H9 (cell line): ENCODE measurements around the gene ABCD3. TPM values are rescaled to one million over a fixed set of nuclear protein-coding genes. Genes with fewer than 3 reads are reported as not detected.

Experiments
- DNase-seq: peaks from one replicate; pipeline ENCODE4 v3.0.0-alpha.2; 2017
- H2AFZ ChIP-seq: one replicate; pipeline ENCODE4 v1.6.1; 2013; ENCODE audit warnings: mild to moderate bottlenecking, low read length, control low read depth, moderate library complexity
- H2AK5ac ChIP-seq: 2 replicates; pipeline ENCODE4 v1.6.1; 2013; ENCODE audit warnings: low read length, control low read depth, mixed read lengths; ENCODE audit not compliant: insufficient read length
- H2BK120ac ChIP-seq: one replicate; pipeline ENCODE4 v1.6.1; 2013; ENCODE audit warnings: low read depth, mild to moderate bottlenecking, low read length, control low read depth, inconsistent platforms; ENCODE audit not compliant: poor library complexity, severe bottlenecking
- H2BK12ac ChIP-seq: 2 replicates; pipeline ENCODE4 v1.6.1; 2013; ENCODE audit warnings: low read length, control low read depth, mixed read lengths, low read depth; ENCODE audit not compliant: insufficient read length
- H2BK15ac ChIP-seq: 2 replicates; pipeline ENCODE4 v1.6.1; 2013; ENCODE audit warnings: low read depth, low read length, control low read depth
- H2BK20ac ChIP-seq: one replicate; pipeline ENCODE4 v1.6.1; 2013; ENCODE audit warnings: low read depth, mild to moderate bottlenecking, low read length, control low read depth, inconsistent platforms; ENCODE audit not compliant: poor library complexity, severe bottlenecking
- H2BK5ac ChIP-seq: 2 replicates; pipeline ENCODE4 v1.6.1; 2013; ENCODE audit warnings: low read length, control low read depth, mixed read lengths; ENCODE audit not compliant: insufficient read length
- H3K14ac ChIP-seq: 2 replicates; pipeline ENCODE4 v1.6.1; 2013; ENCODE audit warnings: low read length, control low read depth; ENCODE audit not compliant: insufficient read depth
- H3K18ac ChIP-seq: 2 replicates; pipeline ENCODE4 v1.6.1; 2013; ENCODE audit warnings: low read depth, mild to moderate bottlenecking, mixed read lengths, low read length, control low read depth; ENCODE audit not compliant: insufficient read length
- H3K23ac ChIP-seq: 2 replicates; pipeline ENCODE4 v1.6.1; 2013; ENCODE audit warnings: low read length, control low read depth, mixed read lengths, low read depth; ENCODE audit not compliant: insufficient read length
- H3K23me2 ChIP-seq: 2 replicates; pipeline ENCODE4 v1.6.1; 2013; ENCODE audit warnings: low read depth, mild to moderate bottlenecking, mixed read lengths, low read length, control low read depth; ENCODE audit not compliant: insufficient read length, poor library complexity, severe bottlenecking
- H3K27ac ChIP-seq: 2 replicates; pipeline ENCODE4 v1.5.1; 2013; ENCODE audit warnings: low read length, control low read depth, mixed read lengths, low read depth; ENCODE audit not compliant: insufficient read length
- H3K27me3 ChIP-seq: 2 replicates; pipeline ENCODE4 v1.6.1; 2013; ENCODE audit warnings: low read length, control low read depth, inconsistent platforms; ENCODE audit not compliant: insufficient read depth
- H3K4ac ChIP-seq: 2 replicates; pipeline ENCODE4 v1.6.1; 2013; ENCODE audit warnings: low read depth, mild to moderate bottlenecking, control low read depth, inconsistent platforms, low read length, moderate library complexity
- H3K4me1 ChIP-seq: 2 replicates; pipeline ENCODE4 v1.6.1; 2013; ENCODE audit warnings: low read length, control low read depth, inconsistent platforms; ENCODE audit not compliant: insufficient read depth
- H3K4me2 ChIP-seq: 2 replicates; pipeline ENCODE4 v1.6.1; 2013; ENCODE audit warnings: low read length, control low read depth, mixed read lengths; ENCODE audit not compliant: insufficient read length, insufficient read depth
- H3K56ac ChIP-seq: 2 replicates; pipeline ENCODE4 v1.6.1; 2013; ENCODE audit warnings: low read depth, mild to moderate bottlenecking, mixed read lengths, low read length, control low read depth; ENCODE audit not compliant: insufficient read length
- H3K79me1 ChIP-seq: 2 replicates; pipeline ENCODE4 v1.6.1; 2013; ENCODE audit warnings: low read depth, mild to moderate bottlenecking, moderate library complexity, low read length, control low read depth, inconsistent platforms; ENCODE audit not compliant: insufficient read depth, poor library complexity, severe bottlenecking
- H3K79me2 ChIP-seq: 2 replicates; pipeline ENCODE4 v1.6.1; 2013; ENCODE audit warnings: low read length, control low read depth, inconsistent platforms; ENCODE audit not compliant: insufficient read depth
- H3K9ac ChIP-seq: 2 replicates; pipeline ENCODE4 v1.6.1; 2013; ENCODE audit warnings: low read length, control low read depth, mixed read lengths; ENCODE audit not compliant: insufficient read length; ENCODE audit errors: extremely low read depth
- H3K9me3 ChIP-seq: one replicate; pipeline ENCODE4 v1.6.1; 2013; ENCODE audit warnings: low read depth, low read length, inconsistent platforms; ENCODE audit not compliant: control insufficient read depth
- H3T11ph ChIP-seq: one replicate; pipeline ENCODE4 v1.6.1; 2013; ENCODE audit warnings: mild to moderate bottlenecking, low read length, control low read depth, inconsistent platforms
- H4K20me1 ChIP-seq: one replicate; pipeline ENCODE4 v1.6.1; 2013; ENCODE audit not compliant: control insufficient read depth, insufficient read length, insufficient read depth
- H4K5ac ChIP-seq: 2 replicates; pipeline ENCODE4 v1.6.1; 2013; ENCODE audit warnings: low read depth, mild to moderate bottlenecking, mixed read lengths, low read length, control low read depth; ENCODE audit not compliant: insufficient read length
- H4K8ac ChIP-seq: replicated peaks from 2 replicates; pipeline ENCODE4 v1.6.1; 2013; ENCODE audit warnings: low read length, control low read depth, mixed read lengths, low read depth; ENCODE audit not compliant: insufficient read length
- H4K91ac ChIP-seq: 2 replicates; pipeline ENCODE4 v1.6.1; 2013; ENCODE audit warnings: low read depth, mild to moderate bottlenecking, moderate library complexity, mixed read lengths, low read length, control low read depth; ENCODE audit not compliant: insufficient read length
- H3K27ac Mint-ChIP-seq, 3 experiments: 2 replicates in 2 of 3; 3 replicates in 1 of 3; pipeline ENCODE4 v1.8.0; 2020 to 2021; ENCODE audit warnings: mixed read lengths in 3 of 3, mild to moderate bottlenecking in 1 of 3, moderate library complexity in 1 of 3
- H3K27me3 Mint-ChIP-seq: 2 replicates; pipeline ENCODE4 v1.8.0; 2021; ENCODE audit warnings: low read depth, mild to moderate bottlenecking, moderate library complexity, mixed read lengths
- H3K36me3 Mint-ChIP-seq, 3 experiments: 2 replicates in 2 of 3; 3 replicates in 1 of 3; pipeline ENCODE4 v1.8.0; 2020 to 2021; ENCODE audit warnings: low read depth in 3 of 3, mixed read lengths in 3 of 3; ENCODE audit not compliant: insufficient read depth in 1 of 3
- H3K4me1 Mint-ChIP-seq, 2 experiments: 2 replicates each; pipeline ENCODE4 v1.8.0; 2020; ENCODE audit warnings: mixed read lengths in 2 of 2
- H3K4me3 Mint-ChIP-seq, 2 experiments: 2 replicates in 1 of 2; 3 replicates in 1 of 2; pipeline ENCODE4 v1.8.0; 2020 to 2021; ENCODE audit warnings: mild to moderate bottlenecking in 2 of 2, mixed read lengths in 2 of 2, moderate library complexity in 1 of 2
- H3K9me3 Mint-ChIP-seq, 2 experiments: 2 replicates in 1 of 2; 3 replicates in 1 of 2; pipeline ENCODE4 v1.8.0; 2020; ENCODE audit warnings: mild to moderate bottlenecking in 2 of 2, mixed read lengths in 2 of 2, moderate library complexity in 1 of 2
- CTCF ChIP-seq: fragments of 200-600 bp; sonication (generic); conservative IDR thresholded peaks from 3 replicates; pipeline ENCODE4 v1.8.0; 2021; ENCODE audit warnings: antibody characterized with exemption, mild to moderate bottlenecking
- WGBS: extraction: QIAGEN DNeasy Blood & Tissue Kit; methylation state at CpG from one replicate; pipeline ENCODE4 v1.1.7; 2013; ENCODE audit warnings: missing lambda C conversion rate, low lambda C conversion rate, mixed read lengths; ENCODE audit not compliant: insufficient read length; ENCODE audit errors: extremely low coverage; 5-methylcytosine and 5-hydroxymethylcytosine counted together
- total RNA-seq: library from RNA; stranded (reverse); gene quantifications from 2 replicates; pipeline ENCODE4 v1.2.1, GENCODE V29; 2021

ABCD3 gene
- total RNA-seq, 1 experiment from 2014 or later, result 32.0 TPM

- no peak overlapping the region for H3K14ac ChIP-seq
- H2BK15ac ChIP-seq, result no peak overlapping the region
- no peak overlapping the region for H2BK12ac ChIP-seq
- no peak overlapping the region for H3K4me3 Mint-ChIP-seq
- no peak overlapping the region for H4K5ac ChIP-seq
- no peak overlapping the region for H3K27ac ChIP-seq
- H3K9me3 ChIP-seq, result no peaks in the 10 kb centered on the region
- no peak overlapping the region for H4K8ac ChIP-seq
- no peak overlapping the region for H3K23ac ChIP-seq
- no peak overlapping the region for H4K91ac ChIP-seq
- no peak for DNase-seq
- H3K27me3 ChIP-seq, result no peaks in the 10 kb centered on the region
- no peak overlapping the region for H2AFZ ChIP-seq
- H3K27me3 Mint-ChIP-seq, result no peaks in the 10 kb centered on the region
- no peaks in the 10 kb centered on the region for H3K23me2 ChIP-seq
- no peaks in the 10 kb centered on the region for H3K36me3 Mint-ChIP-seq
- H3K4me2 ChIP-seq, result no peak overlapping the region
- H3K56ac ChIP-seq, result no peak overlapping the region
- peak; percentile 69 for TF ChIP-seq CTCF
- H3K9me3 Mint-ChIP-seq, result no peaks in the 10 kb centered on the region
- H3K9ac ChIP-seq, result no peak overlapping the region
- H3K79me1 ChIP-seq, result no peaks in the 10 kb centered on the region
- H3K4me1 ChIP-seq, result peaks cover 4% of the 10 kb centered on the region; the same call in 1 of the 2 replicates
- no CpG with 5 or more reads among the region's 4 CpGs for WGBS
- H2BK20ac ChIP-seq, result no peak overlapping the region
- no peaks in the 10 kb centered on the region for H4K20me1 ChIP-seq
- no peak overlapping the region for H3K18ac ChIP-seq
- H2AK5ac ChIP-seq, result no peak overlapping the region
- no peak overlapping the region for H2BK120ac ChIP-seq
- no peak overlapping the region for H3T11ph ChIP-seq
- H3K79me2 ChIP-seq, result no peaks in the 10 kb centered on the region
- H3K27ac Mint-ChIP-seq, result no peak overlapping the region
- H2BK5ac ChIP-seq, result no peak overlapping the region
- H3K4me1 Mint-ChIP-seq, result peaks cover 5 to 12% of the 10 kb centered on the region in 2 experiments
- H3K4ac ChIP-seq, result no peak overlapping the region
These were observed 104.1 kb downstream of the ABCD3 start for GRCh38 chr1:94522304-94522703.
